Mononuclear cell (primary cell): ENCODE data around the gene RREB1. TPM values are rescaled to one million over a fixed set of nuclear protein-coding genes. Genes with fewer than 3 reads are reported as not detected.

Experiments
- H3K27me3 ChIP-seq: 2 replicates; pipeline ENCODE4 v1.6.0; 2011; ENCODE audit warnings: low read length, control low read depth; ENCODE audit not compliant: insufficient read depth
- H3K4me1 ChIP-seq: 2 replicates; pipeline ENCODE4 v1.5.1; 2011; ENCODE audit warnings: mild to moderate bottlenecking, low read length, control low read depth; ENCODE audit not compliant: insufficient read depth
- H3K4me3 ChIP-seq: 2 replicates; pipeline ENCODE4 v1.5.1; 2011; ENCODE audit warnings: mild to moderate bottlenecking, low read length, moderate library complexity
- H3K9me3 ChIP-seq: 2 replicates; pipeline ENCODE4 v1.5.1; 2011; ENCODE audit warnings: low read depth, mild to moderate bottlenecking, control low read depth, low read length
- total RNA-seq: library from RNA; depleted of rRNA; stranded (reverse); fragments of >200 nt; gene quantifications from one replicate; pipeline ENCODE4 v1.2.3, GENCODE V29; 2012

The RREB1 gene
- total RNA-seq, 1 donor, result 47.5 TPM

DNA sequence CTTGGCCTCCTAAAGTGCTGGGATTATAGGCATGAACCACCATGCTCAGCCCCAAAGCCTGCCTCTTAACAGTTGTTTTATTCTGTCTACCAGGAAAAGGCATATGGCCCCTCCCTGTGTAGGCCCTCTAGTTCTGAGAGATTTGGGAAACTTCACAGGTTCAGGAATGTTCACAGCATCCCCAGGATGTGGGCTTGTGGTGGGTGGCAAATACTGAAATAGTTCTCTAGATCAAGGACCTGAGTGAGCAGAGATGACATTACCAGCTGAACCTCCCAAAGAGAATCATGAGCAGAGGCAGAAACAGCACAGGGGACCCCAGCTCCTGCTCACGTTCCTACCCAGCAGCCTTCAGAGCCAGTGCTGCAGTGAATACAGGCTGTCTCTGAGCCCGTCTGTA, 105.7 kb downstream of the RREB1 start:
- Histone ChIP-seq H3K27me3 (no peaks in the 10 kb centered on the region), H3K9me3 (no peaks in the 10 kb centered on the region), H3K4me3 (no peak overlapping the region), H3K4me1 (peaks cover 13% of the 10 kb centered on the region)

DNA sequence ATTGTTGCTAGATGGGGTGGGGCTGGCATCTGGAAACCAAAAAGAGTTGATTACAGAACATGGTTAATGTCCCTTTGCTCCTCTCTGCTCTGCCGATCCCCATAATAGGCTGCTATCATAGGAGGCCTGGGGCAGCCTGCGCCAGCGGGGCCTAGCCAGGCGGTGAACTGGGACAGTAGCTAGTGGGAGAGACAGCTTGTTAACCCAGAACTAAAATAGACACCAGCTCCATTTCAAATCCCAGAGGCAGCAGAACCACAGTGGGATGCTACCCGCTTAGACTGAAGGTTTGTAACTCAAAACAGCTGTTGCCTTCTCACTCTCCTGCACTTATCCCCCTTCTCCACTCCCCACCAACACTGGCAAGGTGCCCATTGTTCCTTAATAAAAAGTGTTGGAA, 106.7 kb downstream of the RREB1 start:
- no peaks in the 10 kb centered on the region for H3K9me3 ChIP-seq
- H3K27me3 ChIP-seq, result no peaks in the 10 kb centered on the region
- H3K4me3 ChIP-seq, result no peak overlapping the region
- peaks cover 24% of the 10 kb centered on the region for H3K4me1 ChIP-seq

DNA sequence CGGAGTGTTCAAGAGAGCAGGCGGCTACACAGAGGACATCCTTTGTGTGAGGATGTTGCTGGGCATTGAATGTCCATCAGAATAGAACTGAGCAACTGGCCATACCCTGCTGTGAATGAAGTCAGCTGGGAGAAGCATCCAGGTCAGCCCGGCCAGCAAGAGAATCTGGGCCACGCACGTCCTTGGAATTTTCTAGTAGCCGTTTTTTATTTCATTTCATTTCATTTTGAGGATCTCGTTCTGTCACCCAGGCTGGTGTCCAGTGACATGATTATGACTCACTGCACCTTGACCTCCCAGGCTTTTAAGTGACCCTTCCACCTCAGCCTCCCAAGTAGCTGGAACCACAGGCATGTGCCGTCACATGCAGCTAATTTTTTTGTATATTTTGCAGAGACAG, 107.4 kb downstream of the RREB1 start:
- H3K4me3 ChIP-seq, result no peak overlapping the region

DNA sequence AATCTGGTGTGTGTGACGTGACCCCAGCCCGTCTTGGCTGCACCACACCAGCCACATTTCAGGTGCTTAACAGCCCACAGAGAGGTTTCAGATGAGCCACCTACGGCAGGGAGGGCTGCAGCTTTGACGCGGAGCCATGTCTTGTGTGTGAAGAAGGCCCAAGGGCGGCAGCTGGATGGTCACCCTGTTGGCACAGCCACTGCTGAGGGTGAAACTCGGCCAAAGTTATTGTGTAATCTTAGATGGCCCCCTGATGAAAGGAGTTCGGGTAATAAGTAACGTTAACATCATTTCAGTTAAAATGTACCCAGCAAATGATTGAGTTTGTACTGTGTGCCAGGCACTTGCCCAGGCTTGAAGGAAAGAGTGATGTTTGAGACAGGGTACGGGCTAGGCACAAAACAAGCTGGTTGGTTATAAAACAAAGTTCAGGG, 108.1 kb downstream of the RREB1 start:
- no peak overlapping the region for H3K4me3 ChIP-seq
- peaks cover 37% of the 10 kb centered on the region for H3K4me1 ChIP-seq
- no peaks in the 10 kb centered on the region for H3K9me3 ChIP-seq
- no peaks in the 10 kb centered on the region for H3K27me3 ChIP-seq

More for the DNA sequence above, 107.4 kb downstream of the RREB1 start:
- Histone ChIP-seq H3K27me3 (no peaks in the 10 kb centered on the region), H3K9me3 (no peaks in the 10 kb centered on the region), H3K4me1 (peaks cover 30% of the 10 kb centered on the region)

DNA sequence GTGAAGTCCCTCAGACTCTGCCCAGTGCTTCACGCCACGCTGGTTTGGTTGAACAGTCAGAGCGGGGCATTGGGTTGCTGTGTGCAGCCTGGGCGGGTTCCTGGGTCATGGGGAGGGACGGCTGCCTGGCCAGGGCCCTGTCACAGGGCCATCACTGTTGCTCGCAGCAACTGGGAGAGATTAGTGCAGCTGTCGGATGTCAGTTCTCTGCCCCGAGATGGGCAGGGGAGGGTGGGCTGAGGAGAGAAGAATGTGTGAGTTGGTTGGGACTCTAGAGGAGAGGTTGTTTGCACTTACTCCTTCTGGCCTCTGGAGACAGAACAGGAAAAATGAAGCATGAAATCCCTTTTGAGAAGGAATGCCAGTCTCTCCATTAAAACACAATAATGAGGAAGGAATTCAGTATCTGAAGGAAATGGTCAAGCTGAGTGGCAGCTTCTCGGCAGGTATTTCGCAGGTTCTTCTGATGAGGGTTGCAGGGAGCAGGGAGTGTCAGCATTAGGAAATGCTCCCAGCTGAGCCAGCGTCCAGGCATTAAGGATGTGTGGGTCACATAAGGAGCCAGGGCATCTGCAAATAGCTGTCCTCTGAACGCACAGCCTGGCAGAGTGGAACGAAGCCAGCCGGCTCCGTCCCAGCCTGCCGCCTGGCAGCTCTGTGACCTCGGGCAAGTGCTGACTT, 109.3 kb downstream of the RREB1 start:
- peaks cover 37% of the 10 kb centered on the region for H3K4me1 ChIP-seq
- no peaks in the 10 kb centered on the region for H3K9me3 ChIP-seq
- H3K4me3 ChIP-seq, result no peak overlapping the region
- no peaks in the 10 kb centered on the region for H3K27me3 ChIP-seq

DNA sequence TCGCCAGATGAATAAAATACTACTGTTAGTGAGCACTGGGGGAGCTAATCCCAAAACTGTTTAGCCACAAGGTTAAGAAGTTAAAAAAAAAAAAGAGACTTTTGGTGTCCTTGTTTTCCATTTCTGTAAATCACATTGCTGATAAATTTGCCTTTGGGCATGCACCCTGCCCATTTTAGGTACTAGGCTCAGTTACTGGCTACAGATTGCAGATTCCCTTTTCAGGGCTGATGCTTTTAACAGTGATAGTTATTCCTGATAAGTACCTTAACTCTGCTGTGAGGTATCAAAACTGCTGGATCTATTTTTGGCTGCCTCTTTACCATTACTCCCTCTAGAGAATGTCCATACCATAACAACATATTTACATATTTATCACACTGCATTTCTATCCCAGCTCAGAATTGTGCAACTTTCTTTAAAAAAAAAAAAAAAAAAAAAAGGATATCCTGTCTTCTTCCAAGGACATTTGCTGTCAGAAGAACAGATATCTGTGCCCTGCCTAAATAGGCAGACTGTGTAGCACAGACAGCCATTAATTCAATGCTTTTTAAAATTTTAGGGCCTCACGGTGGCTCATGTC, 110.7 kb downstream of the RREB1 start:
- no peaks in the 10 kb centered on the region for H3K9me3 ChIP-seq
- H3K27me3 ChIP-seq, result no peaks in the 10 kb centered on the region
- H3K4me3 ChIP-seq, result no peak overlapping the region
- peaks cover 37% of the 10 kb centered on the region for H3K4me1 ChIP-seq

DNA sequence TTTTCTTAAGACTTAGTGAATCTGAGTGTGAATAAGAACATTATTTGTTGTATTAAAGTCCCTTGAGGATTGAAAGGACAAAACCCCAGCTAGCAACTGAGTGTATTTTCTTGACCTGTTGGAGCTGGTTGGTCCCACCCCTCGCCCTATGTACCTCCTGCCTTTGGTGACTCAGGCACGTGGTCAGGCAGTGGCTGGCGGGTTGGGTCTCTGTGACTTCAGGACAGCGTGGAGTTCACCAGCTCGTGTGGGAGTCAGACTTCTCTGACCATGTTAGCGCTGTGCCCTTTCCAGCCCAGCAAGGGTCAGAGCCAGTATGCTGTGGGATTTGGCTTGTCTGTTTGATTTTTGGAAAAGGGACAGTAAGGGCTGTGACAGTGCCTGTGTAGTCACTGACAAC, 111.5 kb downstream of the RREB1 start:
- Histone ChIP-seq H3K4me1 (peaks cover 40% of the 10 kb centered on the region), H3K27me3 (no peaks in the 10 kb centered on the region), H3K9me3 (no peaks in the 10 kb centered on the region)

DNA sequence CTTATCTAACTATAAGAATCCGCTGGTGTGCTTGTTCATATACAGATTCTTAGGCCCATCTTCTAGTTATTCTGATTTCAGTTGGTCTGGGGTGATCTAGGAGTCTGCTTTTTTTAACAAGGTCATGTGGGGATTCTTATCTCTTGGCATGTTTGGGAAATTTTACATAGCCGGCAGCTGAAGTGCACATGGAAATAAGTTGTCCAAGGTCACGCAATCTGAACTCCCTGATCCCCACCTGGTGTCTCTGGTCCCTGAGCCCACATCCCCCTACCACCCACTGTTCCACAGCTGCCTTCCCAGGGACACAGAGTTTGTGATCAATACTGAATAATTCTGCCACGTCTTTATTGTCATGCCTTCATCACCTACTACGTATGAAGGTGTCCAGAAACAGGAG, 114.4 kb downstream of the RREB1 start:
- H3K9me3 ChIP-seq, result no peaks in the 10 kb centered on the region
- H3K4me3 ChIP-seq, result no peak overlapping the region
- no peaks in the 10 kb centered on the region for H3K27me3 ChIP-seq
- peaks cover 48% of the 10 kb centered on the region for H3K4me1 ChIP-seq

More for the DNA sequence above, 111.5 kb downstream of the RREB1 start:
- no peak overlapping the region for H3K4me3 ChIP-seq

DNA sequence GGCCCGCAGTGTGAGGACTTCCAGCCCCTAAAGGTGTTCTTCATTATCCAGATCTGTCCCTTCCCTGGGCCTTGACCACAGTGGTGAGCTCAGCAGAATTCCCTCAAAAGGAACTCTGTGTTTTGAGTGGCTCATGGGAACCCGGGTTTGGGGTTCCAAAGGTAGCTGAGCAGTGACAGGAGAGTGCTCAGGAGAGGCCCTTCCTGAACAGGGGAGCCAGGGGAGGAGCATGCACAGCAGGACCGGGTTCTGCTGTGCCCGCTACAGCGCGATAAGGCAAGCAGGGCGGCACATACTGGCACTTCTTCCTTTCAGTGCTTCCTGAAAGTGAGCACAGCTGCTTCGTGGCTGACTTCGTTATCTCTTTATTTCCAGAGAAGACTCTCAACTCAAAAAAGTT, 117.0 kb downstream of the RREB1 start:
- Histone ChIP-seq H3K27me3 (no peaks in the 10 kb centered on the region), H3K4me1 (peaks cover 24% of the 10 kb centered on the region), H3K9me3 (no peaks in the 10 kb centered on the region), H3K4me3 (no peak overlapping the region)

DNA sequence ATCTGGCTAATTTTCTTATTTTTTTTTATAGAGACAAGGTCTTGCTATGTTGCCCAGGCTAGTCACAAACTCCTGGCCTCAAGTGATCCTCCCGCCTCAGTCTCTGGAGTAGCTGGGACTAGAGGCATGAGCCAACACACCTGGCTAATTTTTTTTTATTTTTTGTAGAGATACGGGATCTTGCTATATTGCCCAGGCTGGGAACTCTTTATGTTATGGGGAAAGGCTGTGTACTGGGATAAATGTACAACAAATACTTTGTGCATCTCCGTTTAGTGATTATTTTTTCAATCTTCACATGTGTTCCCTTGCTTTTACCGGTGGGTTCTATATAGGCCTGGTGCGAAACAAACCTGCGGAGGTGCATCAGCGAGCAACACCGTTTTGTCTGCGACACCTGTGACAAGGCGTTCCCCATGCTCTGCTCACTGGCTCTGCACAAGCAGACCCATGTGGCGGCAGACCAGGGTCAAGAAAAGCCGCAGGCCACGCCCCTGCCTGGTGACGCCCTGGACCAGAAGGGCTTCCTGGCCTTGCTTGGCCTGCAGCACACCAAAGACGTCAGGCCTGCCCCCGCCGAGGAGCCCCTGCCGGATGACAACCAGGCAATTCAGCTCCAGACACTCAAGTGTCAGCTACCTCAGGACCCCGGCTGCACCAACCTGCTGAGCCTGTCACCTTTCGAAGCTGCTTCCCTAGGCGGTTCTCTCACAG, 121.1 kb downstream of the RREB1 start:
- no peaks in the 10 kb centered on the region for H3K9me3 ChIP-seq
- H3K27me3 ChIP-seq, result no peaks in the 10 kb centered on the region
- H3K4me3 ChIP-seq, result no peak overlapping the region
- peaks cover 11% of the 10 kb centered on the region for H3K4me1 ChIP-seq

DNA sequence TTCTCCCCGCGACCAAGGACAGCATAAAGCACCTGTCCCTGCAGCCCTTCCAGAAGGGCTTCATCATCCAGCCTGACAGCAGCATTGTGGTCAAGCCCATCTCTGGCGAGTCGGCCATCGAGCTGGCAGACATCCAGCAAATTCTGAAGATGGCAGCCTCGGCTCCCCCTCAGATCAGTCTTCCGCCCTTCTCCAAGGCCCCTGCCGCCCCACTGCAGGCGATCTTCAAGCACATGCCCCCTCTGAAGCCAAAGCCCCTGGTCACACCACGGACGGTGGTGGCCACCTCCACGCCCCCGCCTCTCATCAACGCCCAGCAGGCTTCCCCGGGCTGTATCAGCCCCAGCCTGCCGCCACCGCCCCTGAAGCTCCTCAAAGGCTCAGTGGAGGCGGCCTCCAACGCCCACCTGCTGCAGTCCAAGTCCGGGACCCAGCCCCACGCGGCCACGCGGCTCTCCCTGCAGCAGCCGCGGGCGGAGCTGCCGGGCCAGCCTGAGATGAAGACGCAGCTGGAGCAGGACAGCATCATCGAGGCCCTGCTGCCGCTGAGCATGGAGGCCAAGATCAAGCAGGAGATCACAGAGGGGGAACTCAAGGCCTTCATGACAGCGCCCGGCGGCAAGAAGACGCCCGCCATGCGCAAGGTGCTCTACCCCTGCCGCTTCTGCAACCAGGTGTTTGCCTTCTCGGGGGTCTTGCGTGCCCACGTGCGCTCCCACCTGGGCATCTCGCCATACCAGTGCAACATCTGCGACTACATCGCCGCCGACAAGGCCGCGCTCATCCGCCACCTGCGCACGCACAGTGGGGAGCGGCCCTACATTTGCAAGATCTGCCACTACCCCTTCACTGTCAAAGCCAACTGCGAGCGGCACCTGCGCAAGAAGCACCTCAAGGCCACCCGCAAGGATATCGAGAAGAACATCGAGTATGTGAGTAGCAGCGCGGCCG, 121.9 kb downstream of the RREB1 start:
- Histone ChIP-seq H3K4me3 (no peak overlapping the region), H3K9me3 (no peaks in the 10 kb centered on the region), H3K4me1 (peaks cover 6% of the 10 kb centered on the region), H3K27me3 (no peaks in the 10 kb centered on the region)

DNA sequence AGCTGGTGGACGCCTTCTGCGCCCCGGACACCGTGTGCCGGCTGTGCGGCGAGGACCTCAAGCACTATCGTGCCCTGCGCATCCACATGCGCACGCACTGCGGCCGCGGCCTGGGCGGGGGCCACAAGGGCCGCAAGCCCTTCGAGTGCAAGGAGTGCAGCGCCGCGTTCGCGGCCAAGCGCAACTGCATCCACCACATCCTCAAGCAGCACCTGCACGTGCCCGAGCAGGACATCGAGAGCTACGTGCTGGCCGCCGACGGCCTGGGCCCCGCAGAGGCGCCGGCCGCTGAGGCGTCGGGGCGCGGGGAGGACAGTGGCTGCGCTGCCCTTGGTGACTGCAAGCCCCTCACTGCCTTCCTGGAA, 122.5 kb downstream of the RREB1 start:
- Histone ChIP-seq H3K4me3 (no peak overlapping the region), H3K27me3 (no peaks in the 10 kb centered on the region), H3K9me3 (no peaks in the 10 kb centered on the region), H3K4me1 (no peaks in the 10 kb centered on the region)

DNA sequence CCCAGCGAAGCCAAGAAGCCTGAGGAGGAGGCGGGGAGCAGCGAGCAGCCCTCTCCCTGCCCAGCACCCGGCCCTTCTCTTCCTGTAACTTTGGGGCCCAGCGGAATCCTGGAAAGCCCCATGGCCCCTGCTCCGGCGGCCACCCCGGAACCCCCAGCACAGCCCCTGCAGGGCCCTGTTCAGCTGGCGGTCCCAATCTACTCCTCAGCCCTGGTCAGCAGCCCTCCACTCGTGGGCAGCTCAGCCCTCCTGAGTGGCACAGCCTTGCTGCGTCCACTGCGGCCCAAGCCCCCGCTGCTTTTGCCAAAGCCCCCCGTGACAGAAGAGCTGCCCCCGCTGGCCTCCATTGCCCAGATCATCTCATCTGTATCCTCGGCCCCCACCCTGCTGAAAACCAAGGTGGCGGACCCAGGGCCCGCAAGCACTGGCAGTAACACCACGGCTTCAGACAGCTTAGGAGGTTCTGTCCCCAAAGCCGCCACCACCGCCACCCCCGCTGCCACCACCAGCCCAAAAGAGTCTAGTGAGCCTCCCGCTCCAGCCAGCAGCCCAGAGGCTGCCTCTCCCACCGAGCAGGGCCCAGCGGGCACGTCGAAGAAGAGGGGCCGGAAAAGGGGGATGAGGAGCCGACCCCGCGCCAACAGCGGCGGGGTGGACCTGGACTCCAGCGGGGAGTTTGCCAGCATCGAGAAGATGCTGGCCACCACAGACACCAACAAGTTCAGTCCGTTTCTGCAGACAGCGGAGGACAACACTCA, 123.4 kb downstream of the RREB1 start:
- H3K9me3 ChIP-seq, result no peaks in the 10 kb centered on the region
- no peaks in the 10 kb centered on the region for H3K27me3 ChIP-seq
- no peak overlapping the region for H3K4me3 ChIP-seq
- peaks cover 6% of the 10 kb centered on the region for H3K4me1 ChIP-seq

DNA sequence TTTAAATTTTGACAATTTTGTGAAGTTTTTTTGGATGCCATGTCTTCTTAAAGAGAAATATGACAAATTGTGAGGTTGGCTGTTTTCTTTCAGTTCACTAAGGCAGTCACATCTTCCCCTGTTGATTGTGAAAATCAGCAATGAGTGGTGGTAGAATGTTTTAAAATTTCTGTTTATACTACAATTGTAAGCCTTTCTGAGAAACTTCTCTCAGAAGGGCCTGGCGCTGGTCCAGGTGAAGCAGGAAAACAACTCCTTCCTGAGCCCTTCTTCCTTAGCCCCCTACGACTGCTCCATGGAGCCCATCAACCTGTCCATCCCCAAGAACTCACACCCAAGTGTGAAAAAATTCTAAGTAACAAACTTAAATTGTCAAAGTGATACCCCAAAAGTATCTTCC, 124.6 kb downstream of the RREB1 start:
- H3K27me3 ChIP-seq, result no peaks in the 10 kb centered on the region
- no peak overlapping the region for H3K4me3 ChIP-seq
- no peaks in the 10 kb centered on the region for H3K9me3 ChIP-seq
- H3K4me1 ChIP-seq, result peaks cover 8% of the 10 kb centered on the region
